NCI-H524 (cell line): ENCODE results near the gene PCDHGB3.
A peak's percentile ranks its signal among the peaks of the same experiment; 100 is the strongest.
"Not testable (repeated sequence)": the region's sequence is repeated elsewhere in the genome, so short reads cannot be mapped to it uniquely, and the experiment has no call there.

Experiments used
- DNase-seq, 2 experiments: peaks; one replicate each; lab custom pipeline; 2025; lab: John Stamatoyannopoulos, UW

The PCDHGB3 gene

DNA sequence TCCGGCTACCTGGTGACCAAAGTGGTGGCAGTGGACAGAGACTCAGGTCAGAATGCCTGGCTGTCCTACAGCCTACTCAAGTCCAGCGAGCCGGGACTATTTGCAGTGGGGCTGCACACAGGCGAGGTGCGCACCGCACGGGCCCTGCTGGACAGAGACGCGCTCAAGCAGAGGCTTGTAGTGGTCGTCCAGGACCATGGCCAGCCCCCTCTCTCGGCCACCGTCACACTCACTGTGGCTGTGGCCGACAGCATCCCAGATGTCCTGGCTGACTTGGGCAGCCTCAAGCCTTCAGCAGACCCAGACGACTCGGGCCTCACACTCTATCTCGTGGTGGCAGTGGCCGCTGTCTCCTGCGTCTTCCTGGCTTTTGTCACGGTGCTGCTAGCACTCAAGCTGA lies 13.1 kb upstream of the PCDHGB3 start:
- no peak for DNase-seq

DNA sequence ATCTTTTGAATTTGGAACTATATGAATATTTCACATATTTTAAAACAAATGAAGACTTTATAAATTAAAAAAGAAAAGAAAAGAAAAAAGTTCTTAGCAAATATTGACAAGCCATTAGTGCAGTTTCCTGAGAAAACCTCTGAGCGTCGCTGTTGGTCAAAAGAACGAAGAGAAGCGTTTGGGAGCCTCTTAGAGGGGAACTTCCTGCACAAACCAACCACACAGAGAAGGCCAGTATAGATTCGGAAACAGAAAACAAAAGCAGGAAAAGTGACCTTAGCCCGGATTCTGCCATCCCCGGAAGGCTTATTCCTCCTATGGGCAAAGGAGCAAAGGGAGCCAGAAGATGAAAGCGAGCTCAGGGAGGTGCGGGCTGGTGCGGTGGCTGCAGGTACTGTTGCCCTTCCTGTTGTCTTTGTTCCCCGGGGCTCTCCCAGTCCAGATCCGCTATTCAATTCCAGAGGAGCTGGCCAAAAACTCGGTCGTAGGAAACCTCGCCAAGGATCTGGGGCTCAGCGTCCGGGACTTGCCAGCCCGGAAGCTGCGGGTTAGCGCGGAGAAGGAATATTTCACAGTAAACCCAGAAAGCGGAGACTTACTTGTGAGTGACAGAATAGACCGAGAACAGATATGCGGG lies 10.1 kb upstream of the PCDHGB3 start, which contains the start of gene PCDHGB2:
TSS of gene PCDHGB2 (plus strand) at position 205 of the 637 bp plus-strand sequence. CDS start at position 347, 142 bp downstream.
- peak; percentile 41 to 54 for DNase-seq

DNA sequence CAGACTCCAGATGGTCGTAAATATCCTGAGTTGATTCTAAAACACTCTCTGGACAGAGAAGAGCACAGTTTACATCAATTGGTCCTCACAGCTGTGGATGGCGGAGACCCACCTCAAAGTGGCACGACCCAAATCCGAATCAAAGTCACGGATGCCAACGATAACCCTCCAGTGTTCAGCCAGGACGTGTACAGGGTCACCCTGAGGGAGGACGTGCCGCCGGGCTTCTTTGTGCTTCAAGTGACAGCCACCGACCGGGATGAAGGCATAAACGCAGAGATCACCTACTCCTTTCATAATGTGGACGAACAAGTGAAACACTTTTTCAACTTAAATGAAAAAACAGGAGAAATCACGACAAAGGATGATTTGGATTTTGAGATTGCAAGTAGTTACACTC lies 9.4 kb upstream of the PCDHGB3 start:
- no peak for DNase-seq

DNA sequence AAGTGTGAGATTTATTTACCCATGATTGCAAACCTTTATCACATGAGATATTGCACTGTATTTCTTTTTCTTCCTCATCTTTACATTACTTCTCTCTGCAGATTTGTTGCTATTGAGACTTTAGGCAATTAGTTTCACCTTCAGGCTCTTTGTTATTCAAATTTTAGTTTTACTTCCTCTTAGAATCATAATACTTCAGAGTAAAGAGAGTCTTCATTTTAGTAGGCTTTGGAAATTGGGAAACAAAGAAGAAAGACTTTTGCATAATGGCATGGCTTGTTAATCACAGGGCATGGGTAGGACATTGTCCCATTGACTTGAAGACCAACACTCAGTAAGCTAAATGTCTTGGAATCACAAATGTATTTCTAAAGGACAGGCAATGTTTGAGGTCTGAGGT lies 7.3 kb upstream of the PCDHGB3 start:
- DNase-seq = no peak

DNA sequence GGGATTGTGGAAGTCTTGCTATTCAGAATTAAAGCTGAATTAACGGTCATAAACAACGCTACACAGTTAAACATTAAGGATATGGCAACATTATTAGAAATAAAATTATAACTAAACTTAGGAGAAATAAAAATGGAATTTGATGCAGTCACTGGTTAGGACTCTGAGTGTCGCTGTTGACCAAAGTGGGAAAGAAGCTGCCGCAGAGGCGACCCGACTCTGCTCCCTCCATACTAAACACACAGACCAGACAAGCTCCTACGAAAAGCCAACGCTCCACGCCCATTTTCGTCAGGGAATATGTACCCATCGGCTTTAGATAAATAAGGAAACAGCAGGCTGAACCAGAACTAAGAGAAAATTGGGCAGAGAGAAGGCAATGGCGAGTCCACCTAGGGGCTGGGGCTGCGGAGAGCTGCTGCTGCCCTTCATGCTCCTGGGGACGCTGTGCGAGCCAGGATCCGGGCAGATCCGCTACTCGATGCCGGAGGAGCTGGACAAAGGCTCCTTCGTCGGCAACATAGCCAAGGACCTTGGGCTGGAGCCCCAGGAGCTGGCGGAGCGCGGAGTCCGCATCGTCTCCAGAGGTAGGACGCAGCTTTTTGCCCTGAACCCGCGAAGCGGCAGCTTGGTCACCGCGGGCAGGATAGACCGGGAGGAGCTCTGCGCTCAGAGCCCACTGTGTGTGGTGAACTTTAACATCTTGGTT lies 5.9 kb upstream of the PCDHGB3 start, which contains the start of gene PCDHGA5:
TSS of gene PCDHGA5 (plus strand) at position 211 of the 709 bp plus-strand sequence. CDS start at position 380, 169 bp downstream.
- no peak for DNase-seq

DNA sequence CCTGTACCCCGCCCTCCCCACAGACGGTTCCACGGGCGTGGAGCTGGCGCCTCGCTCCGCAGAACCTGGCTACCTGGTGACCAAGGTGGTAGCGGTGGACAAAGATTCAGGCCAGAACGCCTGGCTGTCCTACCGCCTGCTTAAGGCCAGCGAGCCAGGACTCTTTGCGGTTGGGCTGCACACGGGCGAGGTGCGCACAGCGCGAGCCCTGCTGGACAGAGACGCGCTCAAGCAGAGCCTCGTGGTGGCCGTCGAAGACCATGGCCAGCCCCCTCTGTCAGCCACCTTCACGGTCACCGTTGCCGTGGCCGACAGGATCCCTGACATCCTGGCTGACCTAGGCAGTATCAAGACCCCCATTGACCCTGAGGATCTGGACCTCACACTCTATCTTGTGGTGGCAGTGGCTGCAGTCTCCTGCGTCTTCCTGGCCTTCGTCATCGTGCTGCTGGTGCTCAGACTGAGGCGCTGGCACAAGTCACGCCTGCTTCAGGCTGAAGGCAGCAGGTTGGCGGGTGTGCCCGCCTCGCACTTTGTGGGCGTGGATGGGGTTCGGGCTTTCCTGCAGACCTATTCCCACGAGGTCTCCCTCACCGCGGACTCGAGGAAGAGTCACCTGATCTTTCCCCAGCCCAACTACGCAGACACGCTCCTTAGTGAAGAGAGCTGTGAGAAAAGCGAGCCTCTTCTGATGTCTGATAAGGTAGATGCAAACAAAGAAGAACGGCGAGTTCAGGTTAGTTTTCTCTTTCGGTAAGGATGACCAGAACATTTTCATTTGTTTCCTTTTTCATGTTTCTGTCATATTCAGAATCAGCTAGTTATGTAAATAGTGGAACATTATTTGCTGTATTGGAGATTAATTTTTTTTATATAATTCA lies 3.8 kb upstream of the PCDHGB3 start:
- DNase-seq = no peak

DNA sequence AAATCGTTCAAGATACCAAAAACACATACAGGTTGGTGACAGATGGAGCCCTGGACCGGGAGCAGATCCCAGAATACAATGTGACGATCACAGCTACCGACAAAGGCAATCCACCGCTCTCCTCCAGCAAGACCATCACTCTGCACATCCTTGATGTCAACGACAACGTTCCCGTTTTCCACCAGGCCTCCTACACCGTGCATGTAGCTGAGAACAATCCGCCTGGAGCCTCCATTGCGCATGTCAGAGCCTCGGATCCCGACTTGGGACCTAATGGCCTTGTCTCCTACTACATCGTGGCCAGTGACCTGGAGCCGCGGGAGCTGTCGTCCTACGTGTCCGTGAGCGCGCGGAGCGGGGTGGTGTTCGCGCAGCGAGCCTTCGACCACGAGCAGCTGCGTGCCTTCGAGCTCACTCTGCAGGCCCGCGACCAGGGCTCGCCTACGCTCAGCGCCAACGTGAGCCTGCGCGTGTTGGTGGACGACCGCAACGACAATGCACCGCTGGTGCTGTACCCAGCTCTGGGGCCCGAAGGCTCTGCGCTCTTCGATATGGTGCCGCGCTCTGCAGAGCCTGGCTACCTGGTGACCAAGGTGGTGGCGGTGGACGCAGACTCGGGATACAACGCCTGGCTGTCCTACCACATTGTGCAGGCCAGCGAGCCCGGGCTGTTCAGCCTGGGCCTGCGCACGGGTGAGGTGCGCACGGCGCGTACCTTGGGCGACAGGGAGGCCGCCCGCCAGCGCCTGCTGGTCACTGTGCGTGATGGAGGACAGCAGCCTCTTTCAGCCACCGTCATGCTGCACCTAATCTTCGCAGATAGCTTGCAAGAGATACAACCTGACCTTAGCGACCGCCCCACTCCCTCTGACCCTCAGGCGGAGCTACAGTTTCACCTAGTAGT lies 1.8 kb downstream of the PCDHGB3 start:
- no peak for DNase-seq

DNA sequence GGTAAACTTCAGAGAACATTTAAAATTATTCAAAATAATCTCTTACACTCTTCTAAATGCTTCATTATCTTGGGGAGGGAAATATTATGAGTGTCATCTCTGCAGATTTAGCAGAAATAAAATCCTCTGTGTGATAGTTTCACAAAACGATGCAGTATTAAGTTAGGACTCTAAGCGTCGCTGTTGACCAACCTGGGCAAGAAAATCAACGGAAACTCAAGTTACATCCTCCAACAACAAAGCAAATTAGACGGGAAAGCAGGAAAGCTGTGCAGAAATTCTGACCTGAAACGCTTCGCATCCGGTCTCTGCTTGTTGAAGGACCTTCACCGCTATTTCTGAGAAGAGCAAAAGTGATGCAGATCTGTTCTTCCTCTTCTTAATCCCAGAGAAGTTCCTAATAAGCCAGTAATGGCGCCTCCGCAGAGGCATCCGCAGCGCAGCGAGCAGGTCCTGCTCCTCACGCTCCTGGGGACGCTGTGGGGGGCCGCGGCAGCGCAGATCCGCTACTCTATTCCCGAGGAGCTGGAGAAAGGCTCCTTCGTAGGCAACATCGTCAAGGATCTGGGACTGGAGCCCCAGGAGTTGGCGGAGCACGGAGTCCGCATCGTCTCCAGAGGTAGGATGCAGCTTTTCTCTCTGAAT lies 3.8 kb downstream of the PCDHGB3 start, which contains the start of gene PCDHGA6:
TSS of gene PCDHGA6 (plus strand) at position 219 of the 645 bp plus-strand sequence. CDS start at position 412, 193 bp downstream.
- no peak for DNase-seq

DNA sequence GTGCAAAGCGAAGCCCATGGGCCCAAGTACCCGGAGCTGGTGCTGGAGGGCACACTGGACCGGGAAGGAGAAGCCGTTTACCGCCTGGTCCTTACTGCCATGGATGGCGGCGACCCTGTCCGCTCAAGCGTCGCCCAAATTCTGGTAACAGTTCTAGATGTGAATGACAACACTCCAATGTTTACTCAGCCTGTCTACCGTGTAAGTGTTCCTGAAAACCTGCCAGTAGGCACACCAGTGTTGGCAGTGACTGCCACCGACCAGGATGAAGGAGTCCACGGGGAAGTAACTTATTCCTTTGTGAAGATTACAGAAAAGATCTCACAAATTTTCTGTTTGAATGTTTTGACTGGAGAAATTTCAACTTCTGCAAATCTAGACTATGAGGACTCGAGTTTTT lies 4.6 kb downstream of the PCDHGB3 start:
- DNase-seq = no peak

DNA sequence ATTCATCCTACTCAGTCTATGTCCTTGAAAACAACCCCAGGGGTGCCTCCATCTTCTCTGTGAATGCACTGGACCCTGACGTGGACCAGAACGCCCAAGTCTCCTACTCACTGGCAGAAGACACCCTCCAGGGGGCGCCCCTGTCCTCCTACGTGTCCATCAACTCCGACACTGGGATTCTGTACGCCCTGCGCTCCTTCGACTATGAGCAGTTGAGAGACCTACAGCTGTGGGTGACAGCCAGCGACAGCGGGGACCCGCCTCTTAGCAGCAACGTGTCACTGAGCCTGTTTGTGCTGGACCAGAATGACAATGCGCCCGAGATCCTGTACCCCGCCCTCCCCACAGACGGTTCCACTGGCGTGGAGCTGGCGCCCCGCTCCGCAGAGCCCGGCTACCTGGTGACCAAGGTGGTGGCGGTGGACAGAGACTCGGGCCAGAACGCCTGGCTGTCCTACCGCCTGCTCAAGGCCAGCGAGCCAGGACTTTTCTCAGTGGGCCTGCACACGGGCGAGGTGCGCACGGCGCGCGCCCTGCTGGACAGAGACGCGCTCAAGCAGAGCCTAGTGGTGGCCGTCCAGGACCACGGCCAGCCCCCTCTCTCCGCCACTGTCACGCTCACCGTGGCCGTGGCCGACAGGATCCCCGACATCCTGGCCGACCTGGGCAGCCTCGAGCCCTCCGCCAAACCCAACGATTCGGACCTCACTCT lies 5.6 kb downstream of the PCDHGB3 start:
- not testable (repeated sequence) for DNase-seq

DNA sequence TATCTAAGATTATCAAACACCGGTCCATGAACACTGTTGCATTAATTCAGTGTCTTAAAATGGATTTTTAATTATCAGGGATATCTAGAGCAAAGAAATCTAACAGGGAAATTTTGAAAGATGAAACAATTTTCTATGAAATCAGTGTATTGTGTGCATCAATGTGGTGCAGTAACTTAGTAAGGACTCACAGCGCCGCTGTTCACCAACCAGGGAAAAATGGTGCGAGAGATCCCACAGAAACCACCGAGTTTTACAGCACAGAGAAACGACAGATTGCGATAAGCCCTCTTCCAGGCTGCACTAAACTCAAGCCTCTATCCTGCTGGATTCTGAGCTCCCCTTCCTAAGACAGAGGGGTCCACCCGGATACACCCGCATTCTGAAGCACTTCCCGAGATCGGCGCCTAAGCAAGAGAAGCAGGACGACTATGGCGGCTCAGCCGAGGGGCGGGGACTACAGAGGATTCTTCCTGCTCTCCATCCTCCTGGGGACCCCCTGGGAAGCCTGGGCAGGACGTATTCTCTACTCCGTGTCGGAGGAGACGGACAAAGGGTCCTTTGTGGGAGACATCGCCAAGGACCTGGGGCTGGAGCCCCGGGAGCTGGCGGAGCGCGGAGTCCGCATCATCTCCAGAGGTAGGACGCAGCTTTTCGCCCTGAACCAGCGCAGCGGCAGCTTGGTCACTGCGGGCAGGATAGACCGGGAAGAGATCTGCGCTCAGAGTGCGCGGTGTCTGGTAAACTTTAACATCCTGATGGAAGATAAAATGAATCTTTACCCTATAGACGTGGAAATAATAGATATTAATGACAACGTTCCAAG lies 12.6 kb downstream of the PCDHGB3 start, which contains the start of gene PCDHGA7:
TSS of gene PCDHGA7 (plus strand) at position 274 of the 826 bp plus-strand sequence. CDS start at position 432, 158 bp downstream.
- DNase-seq = no peak

DNA sequence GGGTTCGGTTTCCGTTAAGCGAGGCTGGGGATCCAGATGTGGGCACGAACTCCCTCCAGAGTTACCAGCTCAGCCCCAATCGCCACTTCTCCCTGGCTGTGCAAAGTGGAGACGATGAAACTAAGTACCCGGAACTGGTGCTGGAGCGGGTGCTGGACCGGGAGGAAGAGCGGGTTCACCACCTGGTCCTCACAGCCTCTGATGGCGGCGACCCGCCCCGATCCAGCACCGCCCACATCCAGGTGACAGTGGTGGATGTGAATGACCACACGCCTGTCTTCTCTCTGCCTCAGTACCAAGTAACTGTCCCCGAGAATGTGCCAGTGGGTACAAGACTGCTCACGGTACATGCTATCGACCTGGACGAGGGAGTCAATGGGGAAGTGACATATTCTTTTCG lies 13.3 kb downstream of the PCDHGB3 start:
- no peak for DNase-seq

DNA sequence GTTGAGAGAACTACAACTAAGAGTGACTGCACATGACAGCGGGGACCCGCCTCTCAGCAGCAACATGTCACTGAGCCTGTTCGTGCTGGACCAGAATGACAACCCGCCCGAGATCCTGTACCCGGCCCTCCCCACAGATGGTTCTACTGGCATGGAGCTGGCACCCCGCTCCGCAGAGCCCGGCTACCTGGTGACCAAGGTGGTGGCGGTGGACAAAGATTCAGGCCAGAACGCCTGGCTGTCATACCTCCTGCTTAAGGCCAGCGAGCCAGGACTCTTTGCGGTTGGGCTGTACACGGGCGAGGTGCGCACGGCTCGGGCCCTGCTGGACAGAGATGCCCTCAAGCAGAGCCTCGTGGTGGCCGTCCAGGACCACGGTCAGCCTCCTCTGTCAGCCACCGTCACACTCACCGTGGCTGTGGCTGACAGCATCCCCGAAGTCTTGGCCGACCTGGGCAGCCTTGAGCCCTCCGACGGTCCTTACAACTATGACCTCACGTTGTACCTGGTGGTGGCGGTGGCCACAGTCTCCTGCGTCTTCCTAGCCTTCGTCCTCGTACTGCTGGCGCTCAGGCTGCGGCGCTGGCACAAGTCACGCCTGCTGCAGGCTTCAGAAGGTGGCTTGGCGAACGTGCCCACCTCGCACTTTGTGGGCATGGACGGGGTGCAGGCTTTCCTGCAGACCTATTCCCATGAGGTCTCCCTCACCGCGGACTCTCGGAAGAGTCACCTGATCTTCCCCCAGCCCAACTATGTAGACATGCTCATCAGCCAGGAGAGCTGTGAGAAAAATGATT lies 14.6 kb downstream of the PCDHGB3 start:
- DNase-seq = no peak

DNA sequence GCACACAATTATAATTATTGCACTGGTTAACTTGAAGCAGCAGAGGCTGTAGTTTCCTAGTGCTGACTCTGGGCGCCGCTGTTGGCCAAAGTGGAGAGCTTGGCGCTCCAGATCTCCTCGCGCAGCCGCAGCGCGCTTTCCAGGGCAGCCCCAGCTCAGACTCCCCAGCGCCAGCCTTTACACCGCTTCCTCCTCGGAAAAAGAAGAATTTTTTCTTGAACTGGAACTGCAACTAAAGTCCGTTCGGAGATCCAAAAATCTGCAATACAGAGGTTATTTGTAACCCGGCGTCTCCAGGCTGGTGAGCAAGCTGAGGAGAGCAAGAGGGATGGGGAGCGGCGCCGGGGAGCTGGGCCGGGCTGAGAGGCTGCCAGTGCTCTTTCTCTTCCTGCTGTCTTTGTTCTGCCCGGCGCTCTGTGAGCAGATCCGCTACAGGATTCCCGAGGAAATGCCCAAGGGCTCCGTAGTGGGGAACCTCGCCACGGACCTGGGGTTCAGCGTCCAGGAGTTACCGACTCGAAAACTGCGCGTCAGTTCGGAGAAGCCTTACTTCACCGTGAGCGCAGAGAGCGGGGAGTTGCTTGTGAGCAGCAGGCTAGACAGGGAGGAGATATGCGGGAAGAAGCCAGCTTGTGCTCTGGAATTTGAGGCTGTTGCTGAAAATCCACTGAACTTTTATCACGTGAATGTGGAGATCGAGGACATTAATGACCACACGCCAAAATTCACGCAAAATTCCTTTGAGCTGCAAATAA lies 17.7 kb downstream of the PCDHGB3 start, which contains the start of gene PCDHGB4:
TSS of gene PCDHGB4 (plus strand) at position 142 of the 755 bp plus-strand sequence. CDS start at position 329, 187 bp downstream.
- not testable (repeated sequence) for DNase-seq

DNA sequence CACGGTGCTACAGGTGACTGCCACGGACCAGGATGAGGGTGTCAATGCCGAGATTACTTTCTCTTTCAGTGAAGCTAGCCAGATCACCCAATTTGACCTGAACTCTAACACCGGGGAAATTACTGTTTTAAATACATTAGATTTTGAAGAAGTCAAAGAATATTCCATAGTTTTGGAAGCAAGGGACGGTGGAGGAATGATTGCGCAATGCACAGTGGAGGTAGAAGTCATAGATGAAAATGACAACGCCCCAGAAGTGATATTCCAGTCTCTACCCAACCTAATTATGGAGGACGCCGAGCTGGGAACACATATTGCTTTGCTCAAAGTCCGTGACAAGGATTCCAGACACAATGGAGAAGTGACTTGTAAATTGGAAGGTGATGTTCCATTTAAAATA lies 18.6 kb downstream of the PCDHGB3 start:
- DNase-seq = no peak

DNA sequence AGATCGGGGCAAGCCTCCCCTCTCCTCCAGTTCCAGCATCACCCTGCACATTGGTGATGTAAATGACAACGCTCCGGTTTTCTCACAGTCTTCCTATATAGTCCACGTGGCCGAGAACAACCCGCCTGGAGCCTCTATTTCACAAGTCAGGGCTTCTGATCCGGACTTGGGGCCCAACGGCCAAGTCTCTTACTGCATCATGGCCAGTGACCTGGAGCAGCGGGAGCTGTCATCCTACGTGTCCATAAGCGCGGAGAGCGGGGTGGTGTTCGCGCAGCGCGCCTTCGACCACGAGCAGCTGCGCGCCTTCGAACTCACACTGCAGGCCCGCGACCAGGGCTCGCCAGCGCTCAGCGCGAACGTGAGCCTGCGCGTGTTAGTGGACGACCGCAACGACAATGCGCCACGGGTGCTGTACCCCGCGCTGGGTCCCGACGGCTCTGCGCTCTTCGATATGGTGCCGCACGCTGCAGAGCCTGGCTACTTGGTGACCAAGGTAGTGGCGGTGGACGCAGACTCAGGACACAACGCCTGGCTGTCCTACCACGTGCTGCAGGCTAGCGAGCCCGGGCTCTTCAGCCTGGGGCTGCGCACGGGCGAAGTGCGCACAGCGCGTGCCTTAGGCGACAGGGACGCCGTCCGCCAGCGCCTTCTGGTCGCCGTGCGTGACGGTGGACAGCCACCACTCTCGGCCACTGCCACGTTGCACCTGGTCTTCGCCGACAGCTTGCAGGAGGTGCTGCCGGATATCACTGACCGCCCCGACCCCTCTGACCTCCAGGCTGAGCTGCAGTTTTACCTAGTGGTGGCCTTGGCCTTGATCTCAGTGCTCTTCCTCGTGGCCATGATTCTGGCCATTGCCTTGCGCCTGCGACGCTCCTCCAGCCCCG lies 19.4 kb downstream of the PCDHGB3 start:
- DNase-seq = no peak
